A673 (cell line): ENCODE measurements around the gene KLHDC4.

Experiments used
- EZH2 ChIP-seq: fragments of 200-600 bp; sonication (generic); IDR thresholded peaks from 2 replicates; pipeline ENCODE4 v1.6.1; 2017; ENCODE audit warnings: borderline replicate concordance, low read depth, mild to moderate bottlenecking, mixed read lengths, antibody characterized with exemption, low read length; ENCODE audit not compliant: poor library complexity, severe bottlenecking
- TF ChIP-seq, protein P1 (sequence below): fragments of 300-800, 200-600 bp; sonication (generic); conservative IDR thresholded peaks from 2 replicates; pipeline ENCODE4 v1.5.1; 2017; ENCODE audit warnings: low read depth, mild to moderate bottlenecking, antibody characterized with exemption, low read length, moderate library complexity, mixed read lengths

- TF ChIP-seq, protein P1, sequence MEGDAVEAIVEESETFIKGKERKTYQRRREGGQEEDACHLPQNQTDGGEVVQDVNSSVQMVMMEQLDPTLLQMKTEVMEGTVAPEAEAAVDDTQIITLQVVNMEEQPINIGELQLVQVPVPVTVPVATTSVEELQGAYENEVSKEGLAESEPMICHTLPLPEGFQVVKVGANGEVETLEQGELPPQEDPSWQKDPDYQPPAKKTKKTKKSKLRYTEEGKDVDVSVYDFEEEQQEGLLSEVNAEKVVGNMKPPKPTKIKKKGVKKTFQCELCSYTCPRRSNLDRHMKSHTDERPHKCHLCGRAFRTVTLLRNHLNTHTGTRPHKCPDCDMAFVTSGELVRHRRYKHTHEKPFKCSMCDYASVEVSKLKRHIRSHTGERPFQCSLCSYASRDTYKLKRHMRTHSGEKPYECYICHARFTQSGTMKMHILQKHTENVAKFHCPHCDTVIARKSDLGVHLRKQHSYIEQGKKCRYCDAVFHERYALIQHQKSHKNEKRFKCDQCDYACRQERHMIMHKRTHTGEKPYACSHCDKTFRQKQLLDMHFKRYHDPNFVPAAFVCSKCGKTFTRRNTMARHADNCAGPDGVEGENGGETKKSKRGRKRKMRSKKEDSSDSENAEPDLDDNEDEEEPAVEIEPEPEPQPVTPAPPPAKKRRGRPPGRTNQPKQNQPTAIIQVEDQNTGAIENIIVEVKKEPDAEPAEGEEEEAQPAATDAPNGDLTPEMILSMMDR = no peak
- no peak for TF ChIP-seq EZH2
Measured at GRCh38 chr16:87706278-87707000, 59.3 kb downstream of the KLHDC4 start.
